Mesenchymal stem cell (in vitro differentiated cells and primary cell): ENCODE measurements around the gene ARRB1.

ENCODE experiments used
- DNase-seq: peaks from one replicate; pipeline ENCODE4 v3.0.0-alpha.2; 2013
- H2AFZ ChIP-seq: one replicate; pipeline ENCODE4 v1.6.1; 2013; ENCODE audit warnings: low read depth, mild to moderate bottlenecking, control low read depth, inconsistent platforms, low read length, moderate library complexity
- H2AK5ac ChIP-seq: 2 replicates; pipeline ENCODE4 v1.6.1; 2013; ENCODE audit warnings: low read length, moderate library complexity, mild to moderate bottlenecking, inconsistent platforms; ENCODE audit not compliant: severe bottlenecking
- H2BK120ac ChIP-seq: one replicate; pipeline ENCODE4 v1.6.1; 2013; ENCODE audit warnings: low read depth, mild to moderate bottlenecking, inconsistent platforms, low read length, moderate library complexity
- H2BK12ac ChIP-seq, 2 experiments: one replicate each; pipeline ENCODE4 v1.6.1; 2013; ENCODE audit warnings: inconsistent platforms in 2 of 2, low read length in 2 of 2, mild to moderate bottlenecking in 2 of 2, moderate library complexity in 2 of 2, control low read depth in 1 of 2
- H2BK15ac ChIP-seq: one replicate; pipeline ENCODE4 v1.6.1; 2013; ENCODE audit warnings: mild to moderate bottlenecking, low read depth, inconsistent platforms; ENCODE audit not compliant: poor library complexity, severe bottlenecking
- H2BK5ac ChIP-seq: 2 replicates; pipeline ENCODE4 v1.6.1; 2013; ENCODE audit warnings: low read depth, mild to moderate bottlenecking, low read length, control low read depth, inconsistent platforms; ENCODE audit not compliant: poor library complexity, severe bottlenecking
- H3K14ac ChIP-seq, 2 experiments: one replicate each; pipeline ENCODE4 v1.6.1; 2013; ENCODE audit warnings: inconsistent platforms in 2 of 2, low read length in 2 of 2, control low read depth in 1 of 2, mild to moderate bottlenecking in 1 of 2, moderate library complexity in 1 of 2
- H3K18ac ChIP-seq, 2 experiments: one replicate each; pipeline ENCODE4 v1.6.1; 2013; ENCODE audit warnings: inconsistent platforms in 2 of 2, low read length in 2 of 2, control low read depth in 1 of 2, low read depth in 1 of 2, mild to moderate bottlenecking in 1 of 2
- H3K23ac ChIP-seq, 2 experiments: one replicate each; pipeline ENCODE4 v1.6.1; 2013; ENCODE audit warnings: inconsistent platforms in 2 of 2, low read length in 2 of 2, mild to moderate bottlenecking in 2 of 2, moderate library complexity in 2 of 2, control low read depth in 1 of 2
- H3K27ac ChIP-seq: 2 replicates; pipeline ENCODE4 v1.5.1; 2013; ENCODE audit warnings: mild to moderate bottlenecking, moderate library complexity, low read length, control low read depth, inconsistent platforms; ENCODE audit not compliant: poor library complexity, severe bottlenecking
- H3K27me3 ChIP-seq, 2 experiments: 2 replicates each; pipeline versions ENCODE4 v1.6.1 to v1.7.0; 2013; ENCODE audit warnings: low read length in 2 of 2, mild to moderate bottlenecking in 2 of 2, moderate library complexity in 2 of 2, control low read depth in 1 of 2, inconsistent platforms in 1 of 2; ENCODE audit not compliant: control insufficient read depth in 1 of 2, insufficient read depth in 1 of 2
- H3K36me3 ChIP-seq, 2 experiments: 2 replicates each; pipeline versions ENCODE4 v1.6.1 to v1.7.0; 2013; ENCODE audit warnings: low read length in 2 of 2, control low read depth in 1 of 2, inconsistent platforms in 1 of 2, low read depth in 1 of 2, mild to moderate bottlenecking in 1 of 2; ENCODE audit not compliant: insufficient read depth in 2 of 2, control insufficient read depth in 1 of 2
- H3K4ac ChIP-seq, 2 experiments: one replicate each; pipeline ENCODE4 v1.6.1; 2013; ENCODE audit warnings: inconsistent platforms in 2 of 2, low read length in 2 of 2, mild to moderate bottlenecking in 2 of 2, moderate library complexity in 2 of 2, control low read depth in 1 of 2, low read depth in 1 of 2
- H3K4me1 ChIP-seq: 2 replicates; pipeline ENCODE4 v1.6.1; 2013; ENCODE audit warnings: low read depth, low read length, control low read depth; ENCODE audit not compliant: control insufficient read depth, insufficient read depth
- H3K4me2 ChIP-seq: 2 replicates; pipeline ENCODE4 v1.6.1; 2013; ENCODE audit warnings: low read length, mild to moderate bottlenecking, inconsistent platforms; ENCODE audit not compliant: poor library complexity, severe bottlenecking
- H3K4me3 ChIP-seq, 2 experiments: 2 replicates each; pipeline versions ENCODE4 v1.5.1 to v1.7.0; 2013; ENCODE audit warnings: low read length in 2 of 2, mild to moderate bottlenecking in 2 of 2, control low read depth in 1 of 2, low read depth in 1 of 2; ENCODE audit not compliant: insufficient read depth in 1 of 2
- H3K79me1 ChIP-seq: replicated peaks from 2 replicates; pipeline ENCODE4 v1.6.1; 2013; ENCODE audit warnings: mild to moderate bottlenecking, control low read depth, low read length, inconsistent platforms; ENCODE audit not compliant: poor library complexity, severe bottlenecking
- H3K9ac ChIP-seq: 2 replicates; pipeline ENCODE4 v1.7.0; 2013; ENCODE audit warnings: mild to moderate bottlenecking, low read length, moderate library complexity
- H3K9me3 ChIP-seq: 2 replicates; pipeline ENCODE4 v1.7.0; 2013; ENCODE audit warnings: mild to moderate bottlenecking, low read length; ENCODE audit not compliant: control insufficient read depth
- H4K8ac ChIP-seq: one replicate; pipeline ENCODE4 v1.6.1; 2013; ENCODE audit warnings: inconsistent platforms, mild to moderate bottlenecking, low read length, moderate library complexity
- H4K91ac ChIP-seq: one replicate; pipeline ENCODE4 v1.6.1; 2013; ENCODE audit warnings: mild to moderate bottlenecking, low read length, inconsistent platforms
- WGBS: methylation state at CpG from one replicate; pipeline ENCODE4 v1.1.7; 2013; ENCODE audit warnings: mixed read lengths; 5-methylcytosine and 5-hydroxymethylcytosine counted together

The ARRB1 gene

GRCh38 chr11:75287579-75287978 lies 63.9 kb downstream of the ARRB1 start:
- H3K18ac ChIP-seq = no peak overlapping the region
- H2AFZ ChIP-seq = no peak overlapping the region
- H3K4me3 ChIP-seq = no peak overlapping the region
- H2BK120ac ChIP-seq = no peak overlapping the region
- H2BK5ac ChIP-seq = no peak overlapping the region
- peaks cover 4% of the 10 kb centered on the region for H3K79me1 ChIP-seq
- no peak overlapping the region for H2BK12ac ChIP-seq
- no peaks in the 10 kb centered on the region for H3K9me3 ChIP-seq
- DNase-seq = no peak
- WGBS = 98% methylated on average over 17 of the region's 17 CpGs
- no peak overlapping the region for H2BK15ac ChIP-seq
- no peak overlapping the region for H3K9ac ChIP-seq
- H2AK5ac ChIP-seq = no peak overlapping the region
- no peak overlapping the region for H3K23ac ChIP-seq
- H3K27ac ChIP-seq = no peak overlapping the region
- no peaks in the 10 kb centered on the region for H3K27me3 ChIP-seq
- no peak overlapping the region for H4K8ac ChIP-seq
- H3K14ac ChIP-seq = no peak overlapping the region
- H4K91ac ChIP-seq = no peak overlapping the region
- no peak overlapping the region for H3K4me2 ChIP-seq
- peaks cover 41 to 52% of the 10 kb centered on the region in 2 experiments for H3K36me3 ChIP-seq
- H3K4me1 ChIP-seq = no peaks in the 10 kb centered on the region
- H3K4ac ChIP-seq = no peak overlapping the region

- no peak overlapping the region for H2BK15ac ChIP-seq
- H3K27me3 ChIP-seq = no peaks in the 10 kb centered on the region
- no peak overlapping the region for H4K91ac ChIP-seq
- H2AFZ ChIP-seq = no peak overlapping the region
- H4K8ac ChIP-seq = no peak overlapping the region
- H2BK5ac ChIP-seq = no peak overlapping the region
- H3K4me2 ChIP-seq = no peak overlapping the region
- peak overlapping the region; percentile 0 for H3K9ac ChIP-seq
- no peak overlapping the region for H3K4ac ChIP-seq
- no peak overlapping the region for H3K18ac ChIP-seq
- H2AK5ac ChIP-seq = no peak overlapping the region
- peaks cover 2% of the 10 kb centered on the region for H3K79me1 ChIP-seq
- no peak overlapping the region for H3K27ac ChIP-seq
- 94% methylated on average over 14 of the region's 14 CpGs for WGBS
- no peak for DNase-seq
- no peak overlapping the region for H3K14ac ChIP-seq
- no peak overlapping the region for H2BK120ac ChIP-seq
- H3K4me3 ChIP-seq = no peak overlapping the region
- peaks cover 47 to 57% of the 10 kb centered on the region in 2 experiments for H3K36me3 ChIP-seq
- H3K4me1 ChIP-seq = no peaks in the 10 kb centered on the region
- H2BK12ac ChIP-seq = no peak overlapping the region
- no peak overlapping the region for H3K23ac ChIP-seq
- no peaks in the 10 kb centered on the region for H3K9me3 ChIP-seq
These were observed 64.5 kb downstream of the ARRB1 start for GRCh38 chr11:75286826-75287465.

GRCh38 chr11:75285776-75286360 lies 65.6 kb downstream of the ARRB1 start:
- H3K4me3 ChIP-seq = no peak overlapping the region
- H2AK5ac ChIP-seq = no peak overlapping the region
- no peak overlapping the region for H2BK5ac ChIP-seq
- no peak overlapping the region for H3K14ac ChIP-seq
- H2AFZ ChIP-seq = no peak overlapping the region
- WGBS = 94% methylated on average over 5 of the region's 5 CpGs
- no peak for DNase-seq
- H2BK15ac ChIP-seq = no peak overlapping the region
- no peak overlapping the region for H3K18ac ChIP-seq
- H3K9ac ChIP-seq = no peak overlapping the region
- H3K23ac ChIP-seq = no peak overlapping the region
- peaks cover 57 to 68% of the 10 kb centered on the region in 2 experiments for H3K36me3 ChIP-seq
- no peaks in the 10 kb centered on the region for H3K4me1 ChIP-seq
- no peak overlapping the region for H3K4me2 ChIP-seq
- no peak overlapping the region for H2BK120ac ChIP-seq
- no peaks in the 10 kb centered on the region for H3K9me3 ChIP-seq
- H3K27ac ChIP-seq = no peak overlapping the region
- no peak overlapping the region for H2BK12ac ChIP-seq
- no peak overlapping the region for H3K4ac ChIP-seq
- H4K8ac ChIP-seq = no peak overlapping the region
- H3K27me3 ChIP-seq = no peaks in the 10 kb centered on the region
- H4K91ac ChIP-seq = no peak overlapping the region
- peaks cover 2% of the 10 kb centered on the region for H3K79me1 ChIP-seq

- Histone ChIP-seq H3K79me1 (no peaks in the 10 kb centered on the region), H3K4ac (no peak overlapping the region), H3K4me1 (no peaks in the 10 kb centered on the region), H2BK12ac (no peak overlapping the region), H3K14ac (no peak overlapping the region), H3K23ac (no peak overlapping the region), H3K18ac (no peak overlapping the region), H3K9me3 (no peaks in the 10 kb centered on the region), H4K91ac (no peak overlapping the region), H3K4me3 (no peak overlapping the region), H3K36me3 (peaks cover 59 to 69% of the 10 kb centered on the region in 2 experiments), H4K8ac (no peak overlapping the region), H3K27ac (no peak overlapping the region), H2BK5ac (no peak overlapping the region), H2BK15ac (no peak overlapping the region), H2AFZ (no peak overlapping the region), H3K9ac (no peak overlapping the region), H3K27me3 (no peaks in the 10 kb centered on the region), H2AK5ac (no peak overlapping the region), H3K4me2 (no peak overlapping the region), H2BK120ac (no peak overlapping the region)
- DNase-seq = no peak
- 92% methylated on average over 13 of the region's 16 CpGs for WGBS
These were observed 68.0 kb downstream of the ARRB1 start for GRCh38 chr11:75283391-75283931.
